PFSK-1 (cell line): ENCODE measurements around the gene SP4.

ENCODE experiments used
- POLR2AphosphoS5 ChIP-seq: IDR thresholded peaks from 2 replicates; pipeline ENCODE4 v1.6.1; 2012; ENCODE audit warnings: low read depth, mild to moderate bottlenecking, control low read depth, low read length, moderate library complexity
- TAF1 ChIP-seq: IDR thresholded peaks from 2 replicates; pipeline ENCODE4 v1.6.1; 2012; ENCODE audit warnings: low read length, control low read depth, borderline replicate concordance; ENCODE audit not compliant: insufficient read depth
- TF ChIP-seq, protein P1 (sequence below), 2 experiments: IDR thresholded peaks; 2 replicates each; pipeline versions ENCODE4 v1.6.1 to v1.8.0; 2011 to 2012; ENCODE audit warnings: low read depth in 2 of 2, low read length in 2 of 2, control low read depth in 1 of 2, inconsistent platforms in 1 of 2, mild to moderate bottlenecking in 1 of 2, moderate library complexity in 1 of 2; ENCODE audit not compliant: insufficient read depth in 1 of 2

DNA sequence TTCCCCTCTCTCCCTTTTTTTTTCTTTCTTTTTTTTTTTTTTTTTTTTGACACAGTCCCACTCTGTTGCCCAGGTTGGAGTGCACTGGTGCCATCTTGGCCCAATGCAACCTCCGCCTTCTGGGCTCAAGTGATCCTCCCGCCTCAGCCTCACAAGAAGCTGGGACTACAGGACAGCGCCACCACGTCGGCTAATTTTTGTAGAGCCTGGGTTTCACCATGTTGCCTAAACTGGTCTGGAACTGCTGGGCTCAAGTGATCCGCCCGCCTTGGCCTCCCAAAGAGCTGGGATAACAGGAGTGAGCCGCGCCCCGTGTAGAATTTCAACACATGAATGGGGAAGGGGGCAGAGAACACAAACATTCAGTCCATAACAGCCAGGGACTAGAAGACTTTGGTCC is 2.6 kb upstream of the SP4 start:
- no peak for TF ChIP-seq POLR2AphosphoS5
- TF ChIP-seq, protein P1, sequence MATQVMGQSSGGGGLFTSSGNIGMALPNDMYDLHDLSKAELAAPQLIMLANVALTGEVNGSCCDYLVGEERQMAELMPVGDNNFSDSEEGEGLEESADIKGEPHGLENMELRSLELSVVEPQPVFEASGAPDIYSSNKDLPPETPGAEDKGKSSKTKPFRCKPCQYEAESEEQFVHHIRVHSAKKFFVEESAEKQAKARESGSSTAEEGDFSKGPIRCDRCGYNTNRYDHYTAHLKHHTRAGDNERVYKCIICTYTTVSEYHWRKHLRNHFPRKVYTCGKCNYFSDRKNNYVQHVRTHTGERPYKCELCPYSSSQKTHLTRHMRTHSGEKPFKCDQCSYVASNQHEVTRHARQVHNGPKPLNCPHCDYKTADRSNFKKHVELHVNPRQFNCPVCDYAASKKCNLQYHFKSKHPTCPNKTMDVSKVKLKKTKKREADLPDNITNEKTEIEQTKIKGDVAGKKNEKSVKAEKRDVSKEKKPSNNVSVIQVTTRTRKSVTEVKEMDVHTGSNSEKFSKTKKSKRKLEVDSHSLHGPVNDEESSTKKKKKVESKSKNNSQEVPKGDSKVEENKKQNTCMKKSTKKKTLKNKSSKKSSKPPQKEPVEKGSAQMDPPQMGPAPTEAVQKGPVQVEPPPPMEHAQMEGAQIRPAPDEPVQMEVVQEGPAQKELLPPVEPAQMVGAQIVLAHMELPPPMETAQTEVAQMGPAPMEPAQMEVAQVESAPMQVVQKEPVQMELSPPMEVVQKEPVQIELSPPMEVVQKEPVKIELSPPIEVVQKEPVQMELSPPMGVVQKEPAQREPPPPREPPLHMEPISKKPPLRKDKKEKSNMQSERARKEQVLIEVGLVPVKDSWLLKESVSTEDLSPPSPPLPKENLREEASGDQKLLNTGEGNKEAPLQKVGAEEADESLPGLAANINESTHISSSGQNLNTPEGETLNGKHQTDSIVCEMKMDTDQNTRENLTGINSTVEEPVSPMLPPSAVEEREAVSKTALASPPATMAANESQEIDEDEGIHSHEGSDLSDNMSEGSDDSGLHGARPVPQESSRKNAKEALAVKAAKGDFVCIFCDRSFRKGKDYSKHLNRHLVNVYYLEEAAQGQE (IDR thresholded peaks at IDR 0.05; ENCODE audit: insufficient read depth in 1 of 2, low read depth in 2 of 2, low read length in 2 of 2), result no peak
- no peak for TF ChIP-seq TAF1
